Measurements from ENCODE around the gene SEMA6A.

SEMA6A gene

GRCh38 chr5:116406306-116407041, 168.1 kb downstream of the SEMA6A start:
- DNase-seq (ENCODE audit: low read depth, low spot score), result no peak
- CTCF ChIA-PET, result interaction anchor here (1.4 kb wide), 1 partner anchor 11 kb away, joined by 3 read pairs; no protein-coding TSS in a partner anchor
- TF ChIP-seq CTCF (IDR thresholded peaks at IDR 0.05; ENCODE audit: insufficient read depth, low read length, missing control alignments), result no peak
- POLR2A ChIA-PET, result no interaction called here
- H3K4me3 ChIP-seq (ENCODE audit: low read depth, low read length), result no peak overlapping the region

GRCh38 chr5:116404792-116405191, 169.8 kb downstream of the SEMA6A start:
- DNase-seq (ENCODE audit: low read depth, low spot score), result no peak
- no peak overlapping the region for H3K4me3 ChIP-seq (ENCODE audit: low read depth, low read length)
- POLR2A ChIA-PET, result no interaction called here
- CTCF ChIA-PET, result no interaction called here
- no peak for TF ChIP-seq CTCF (IDR thresholded peaks at IDR 0.05; ENCODE audit: insufficient read depth, low read length, missing control alignments)

DNA sequence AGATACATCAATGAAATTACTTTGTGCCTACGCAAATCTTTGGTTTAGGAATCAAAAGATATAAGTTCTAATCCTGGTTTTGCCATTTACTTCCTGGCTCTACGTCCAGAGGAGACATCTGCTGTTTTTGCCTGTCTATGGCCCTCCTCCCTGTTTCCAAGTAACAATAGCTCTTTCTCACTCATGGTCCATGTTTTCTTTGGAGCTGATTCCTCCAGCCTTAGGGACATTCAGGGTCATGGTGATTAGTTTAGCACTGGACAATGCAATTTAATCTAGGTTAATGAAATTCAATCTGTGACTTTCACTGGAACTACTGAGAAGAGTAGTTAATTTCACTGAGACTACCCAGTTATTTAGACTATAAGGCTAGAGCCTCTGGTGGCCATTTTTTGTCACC, 170.6 kb downstream of the SEMA6A start:
- no peak for TF ChIP-seq CTCF (IDR thresholded peaks at IDR 0.05; ENCODE audit: insufficient read depth, low read length, missing control alignments)
- POLR2A ChIA-PET, result no interaction called here
- CTCF ChIA-PET, result no interaction called here
- no peak overlapping the region for H3K4me3 ChIP-seq (ENCODE audit: low read depth, low read length)
- DNase-seq (ENCODE audit: low read depth, low spot score), result no peak

GRCh38 chr5:116402235-116402634, 172.4 kb downstream of the SEMA6A start:
- no peak overlapping the region for H3K4me3 ChIP-seq (ENCODE audit: low read depth, low read length)
- POLR2A ChIA-PET, result no interaction called here
- CTCF ChIA-PET, result no interaction called here
- no peak for DNase-seq (ENCODE audit: low read depth, low spot score)
- TF ChIP-seq CTCF (IDR thresholded peaks at IDR 0.05; ENCODE audit: insufficient read depth, low read length, missing control alignments), result no peak

DNA sequence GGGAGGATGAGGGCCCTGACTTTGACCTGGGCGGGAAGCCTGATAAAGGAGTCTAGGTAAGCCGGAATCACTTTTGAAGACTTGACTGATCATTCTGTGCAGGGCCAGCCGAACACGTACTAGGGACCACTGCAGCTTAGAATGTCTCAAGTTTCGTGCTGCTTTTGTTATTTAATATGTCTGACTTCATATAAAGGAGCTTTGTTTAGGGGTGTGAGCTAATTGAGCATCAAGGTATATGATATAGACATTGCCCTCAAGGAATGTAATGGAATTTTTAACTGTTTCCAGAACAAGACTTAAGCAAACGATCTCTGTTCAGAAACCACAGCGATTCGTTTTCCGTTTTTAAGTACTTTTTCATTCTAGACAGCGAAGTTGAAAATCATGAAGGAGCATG, 173.0 kb downstream of the SEMA6A start:
- TF ChIP-seq CTCF (IDR thresholded peaks at IDR 0.05; ENCODE audit: insufficient read depth, low read length, missing control alignments), result no peak
- H3K4me3 ChIP-seq (ENCODE audit: low read depth, low read length), result no peak overlapping the region
- CTCF ChIA-PET, result no interaction called here
- no peak for DNase-seq (ENCODE audit: low read depth, low spot score)
- POLR2A ChIA-PET, result no interaction called here

- no peak overlapping the region for H3K4me3 ChIP-seq (ENCODE audit: low read depth, low read length)
- CTCF ChIA-PET, result no interaction called here
- DNase-seq (ENCODE audit: low read depth, low spot score), result no peak
- no peak for TF ChIP-seq CTCF (IDR thresholded peaks at IDR 0.05; ENCODE audit: insufficient read depth, low read length, missing control alignments)
- POLR2A ChIA-PET, result no interaction called here
Measured at GRCh38 chr5:116396476-116397099, 178.0 kb downstream of the SEMA6A start.

Data from AG04449 (cell line).